Naive thymus-derived CD4-positive, alpha-beta T cell (primary cell): ENCODE results near the gene CD44. TPM values are rescaled to one million over a fixed set of nuclear protein-coding genes. Genes with fewer than 3 reads are reported as not detected.

Source experiments
- ATAC-seq: fragments of 150-1000 bp; cut with Tn5 transposase; 2 replicates; pipeline ENCODE4 v1.10.0; 2021; ENCODE audit warnings: mild to moderate bottlenecking, moderate library complexity
- CTCF ChIA-PET: fragments of 350-600 bp; sonication (Branson Sonifier 250); formaldehyde crosslinking; loops from one replicate; lab custom pipeline; 2021; ENCODE audit warnings: antibody characterized with exemption; lab: Charles Lee
- POLR2A ChIA-PET: fragments of 350-600 bp; sonication (Branson Sonifier 250); formaldehyde crosslinking; loops from one replicate; lab custom pipeline; 2021; ENCODE audit warnings: antibody characterized with exemption, inconsistent platforms; lab: Charles Lee
- DNase-seq, 9 donors: peaks; one replicate each; pipeline versions ENCODE4 v3.0.0 to v3.0.0-alpha.2; 2020 to 2022; ENCODE audit warnings: mixed read lengths in 1 of 9
- H3K27ac ChIP-seq: one replicate; pipeline ENCODE4 v1.7.0; 2013; ENCODE audit warnings: mild to moderate bottlenecking, low read depth, low read length, moderate library complexity
- H3K27me3 ChIP-seq, 2 donors: one replicate each; pipeline ENCODE4 v1.7.0; 2013; ENCODE audit warnings: low read length in 2 of 2, mild to moderate bottlenecking in 2 of 2, moderate library complexity in 2 of 2; ENCODE audit not compliant: control insufficient read depth in 2 of 2, insufficient read depth in 2 of 2
- H3K36me3 ChIP-seq, 3 experiments: 1 replicate in 2 of 3; 2 replicates in 1 of 3; pipeline ENCODE4 v1.7.0; 2013; ENCODE audit warnings: low read length in 3 of 3, mild to moderate bottlenecking in 3 of 3, moderate library complexity in 1 of 3; ENCODE audit not compliant: insufficient read depth in 3 of 3, control insufficient read depth in 2 of 3
- H3K4me1 ChIP-seq, 2 donors: one replicate each; pipeline ENCODE4 v1.7.0; 2013; ENCODE audit warnings: low read length in 2 of 2, mild to moderate bottlenecking in 2 of 2, moderate library complexity in 1 of 2; ENCODE audit not compliant: control insufficient read depth in 2 of 2, insufficient read depth in 2 of 2
- H3K4me3 ChIP-seq: 2 replicates; pipeline ENCODE4 v1.7.0; 2013; ENCODE audit warnings: mild to moderate bottlenecking, low read length
- H3K9me3 ChIP-seq, 3 experiments: 1 replicate in 2 of 3; 2 replicates in 1 of 3; pipeline ENCODE4 v1.7.0; 2013; ENCODE audit warnings: low read length in 3 of 3; ENCODE audit not compliant: control insufficient read depth in 2 of 3
- H3K27ac Mint-ChIP-seq, 9 donors: one replicate each; pipeline ENCODE4 v1.8.0; 2020 to 2022; ENCODE audit warnings: mixed read lengths in 9 of 9, mild to moderate bottlenecking in 8 of 9, moderate library complexity in 5 of 9, inconsistent platforms in 2 of 9
- H3K27me3 Mint-ChIP-seq, 5 donors: one replicate each; pipeline ENCODE4 v1.8.0; 2021 to 2022; ENCODE audit warnings: mixed read lengths in 5 of 5, mild to moderate bottlenecking in 1 of 5
- H3K36me3 Mint-ChIP-seq, 5 donors: one replicate each; pipeline ENCODE4 v1.8.0; 2020 to 2022; ENCODE audit warnings: mixed read lengths in 5 of 5, mild to moderate bottlenecking in 3 of 5, inconsistent platforms in 1 of 5
- H3K4me1 Mint-ChIP-seq, 7 donors: one replicate each; pipeline ENCODE4 v1.8.0; 2020 to 2022; ENCODE audit warnings: mixed read lengths in 7 of 7, mild to moderate bottlenecking in 3 of 7, inconsistent platforms in 1 of 7
- H3K4me3 Mint-ChIP-seq, 10 donors: one replicate each; pipeline ENCODE4 v1.8.0; 2020 to 2022; ENCODE audit warnings: mild to moderate bottlenecking in 10 of 10, mixed read lengths in 10 of 10, moderate library complexity in 6 of 10, inconsistent platforms in 2 of 10
- H3K9me3 Mint-ChIP-seq, 11 donors: one replicate each; pipeline ENCODE4 v1.8.0; 2020 to 2022; ENCODE audit warnings: mixed read lengths in 11 of 11, mild to moderate bottlenecking in 4 of 11, inconsistent platforms in 1 of 11, moderate library complexity in 1 of 11
- intact Hi-C, 2 donors: fragments of 100-400 bp; cut with micrococcal nuclease; formaldehyde crosslinking; loops; one replicate each; pipeline ENCODE4 v1.15.1; 2023
- polyA plus RNA-seq, 2 donors: library from polyadenylated mRNA; unstranded; fragments of 300-500 nt; fragmentation: Illumina TruSeq; gene quantifications; one replicate each; pipeline ENCODE4 v1.2.3, GENCODE V29; 2021
- total RNA-seq, 6 experiments: library from RNA in 5 of 6; stranded (reverse) in 5 of 6; gene quantifications; 1 replicate in 5 of 6; 2 replicates in 1 of 6; pipeline ENCODE4 v1.2.3 and lab custom pipeline; 2021 to 2026

The CD44 gene
- total and polyA plus RNA-seq, 7 experiments from 2014 or later = 332 to 1,223 (median 755) TPM

DNA sequence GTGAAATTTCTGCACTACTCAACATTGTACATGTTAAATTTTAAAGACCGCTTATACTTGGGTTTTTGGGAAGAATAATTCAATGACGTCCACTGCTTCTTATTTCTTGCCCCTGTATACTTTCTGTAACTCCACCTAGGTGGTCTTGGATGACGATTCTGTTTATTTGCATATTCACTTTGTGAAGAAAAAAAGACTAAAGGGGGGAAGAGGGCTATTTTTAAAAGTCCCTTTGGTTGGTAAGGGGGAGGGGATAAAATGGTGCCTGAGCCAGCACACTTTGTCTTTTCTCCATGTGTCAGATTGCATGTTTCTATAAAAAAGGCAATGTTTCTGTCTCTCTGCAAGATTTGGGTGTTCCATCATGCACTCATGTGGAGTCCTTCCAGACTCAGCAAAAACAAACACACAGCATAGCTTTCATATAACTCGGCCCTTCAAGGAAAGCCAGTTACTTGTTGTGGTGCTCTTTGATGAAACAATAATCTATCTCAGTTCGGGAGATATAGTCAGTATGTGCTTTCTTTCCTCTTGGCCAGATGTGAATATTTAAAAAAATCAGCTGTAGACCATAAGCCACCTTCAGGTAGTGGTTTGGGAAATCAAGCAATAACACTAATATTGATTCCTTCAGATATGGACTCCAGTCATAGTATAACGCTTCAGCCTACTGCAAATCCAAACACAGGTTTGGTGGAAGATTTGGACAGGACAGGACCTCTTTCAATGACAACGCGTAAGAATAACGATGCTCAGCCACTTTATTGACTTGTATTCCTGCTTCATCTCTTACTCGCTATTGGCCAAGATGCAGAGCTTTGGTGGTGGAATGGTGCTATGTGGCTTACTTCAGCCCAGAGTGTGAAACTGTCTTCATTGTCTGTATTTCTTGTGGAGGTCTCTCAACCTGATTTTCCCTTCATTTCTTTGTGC lies 68.8 kb downstream of the CD44 start:
- Mint-ChIP-seq H3K36me3 (peaks cover 46 to 94% (median 88%) of the 10 kb centered on the region in 5 donors), H3K27me3 (no peaks in the 10 kb centered on the region), H3K9me3 (peaks cover 3 to 37% (median 11%) of the 10 kb centered on the region in 11 donors), H3K27ac (peak overlapping the region; percentile 20 to 84 (median 40)), H3K4me1 (peaks cover 9 to 78% (median 74%) of the 10 kb centered on the region in 7 donors), H3K4me3 (peak overlapping the region in 1 of 10 donors; percentile 1)
- H3K36me3 ChIP-seq = peaks cover 24 to 81% (median 35%) of the 10 kb centered on the region in 3 experiments
- H3K4me1 ChIP-seq = peaks cover 0 to 2% of the 10 kb centered on the region in 2 donors
- H3K4me3 ChIP-seq = no peak overlapping the region
- no peak overlapping the region for H3K27ac ChIP-seq
- ChIA-PET POLR2A (interaction anchor here (4.1 kb wide), 1 partner anchor 9 kb away, joined by 12 read pairs; no protein-coding TSS in a partner anchor), CTCF (interaction anchor here (0.6 kb wide), 1 partner anchor 45 kb away, joined by 4 read pairs; no protein-coding TSS in a partner anchor)
- DNase-seq (no peak), ATAC-seq (no peak)
- H3K27me3 ChIP-seq = no peaks in the 10 kb centered on the region
- H3K9me3 ChIP-seq = peaks cover 0 to 6% (median 0%) of the 10 kb centered on the region in 3 experiments
- intact Hi-C loops = no loop called here

GRCh38 chr11:35208795-35209194 lies 69.8 kb downstream of the CD44 start:
- Histone ChIP-seq H3K4me1 (peaks cover 5 to 8% of the 10 kb centered on the region in 2 donors), H3K27me3 (no peaks in the 10 kb centered on the region), H3K36me3 (peaks cover 20 to 73% (median 35%) of the 10 kb centered on the region in 3 experiments), H3K9me3 (peaks cover 0 to 6% (median 0%) of the 10 kb centered on the region in 3 experiments), H3K4me3 (no peak overlapping the region), H3K27ac (no peak overlapping the region)
- no peak for DNase-seq
- H3K27ac Mint-ChIP-seq = peak overlapping the region in 6 of 9 donors; percentile 18 to 84 (median 62)
- intact Hi-C loops = loop anchor here in 1 of 2 donors (1.0 kb wide), 1 partner anchor 9 kb away; no protein-coding TSS in a partner anchor
- no peak overlapping the region for H3K4me3 Mint-ChIP-seq
- ChIA-PET CTCF (no interaction called here), POLR2A (interaction anchor here (1.3 to 4.1 kb wide), 2 partner anchors 10 to 19 kb away, joined by 3 to 12 read pairs; no protein-coding TSS in a partner anchor)
- peaks cover 3 to 37% (median 11%) of the 10 kb centered on the region in 11 donors for H3K9me3 Mint-ChIP-seq
- no peaks in the 10 kb centered on the region for H3K27me3 Mint-ChIP-seq
- H3K4me1 Mint-ChIP-seq = peaks cover 10 to 82% (median 77%) of the 10 kb centered on the region in 7 donors
- peaks cover 46 to 96% (median 91%) of the 10 kb centered on the region in 5 donors for H3K36me3 Mint-ChIP-seq
- no peak for ATAC-seq

DNA sequence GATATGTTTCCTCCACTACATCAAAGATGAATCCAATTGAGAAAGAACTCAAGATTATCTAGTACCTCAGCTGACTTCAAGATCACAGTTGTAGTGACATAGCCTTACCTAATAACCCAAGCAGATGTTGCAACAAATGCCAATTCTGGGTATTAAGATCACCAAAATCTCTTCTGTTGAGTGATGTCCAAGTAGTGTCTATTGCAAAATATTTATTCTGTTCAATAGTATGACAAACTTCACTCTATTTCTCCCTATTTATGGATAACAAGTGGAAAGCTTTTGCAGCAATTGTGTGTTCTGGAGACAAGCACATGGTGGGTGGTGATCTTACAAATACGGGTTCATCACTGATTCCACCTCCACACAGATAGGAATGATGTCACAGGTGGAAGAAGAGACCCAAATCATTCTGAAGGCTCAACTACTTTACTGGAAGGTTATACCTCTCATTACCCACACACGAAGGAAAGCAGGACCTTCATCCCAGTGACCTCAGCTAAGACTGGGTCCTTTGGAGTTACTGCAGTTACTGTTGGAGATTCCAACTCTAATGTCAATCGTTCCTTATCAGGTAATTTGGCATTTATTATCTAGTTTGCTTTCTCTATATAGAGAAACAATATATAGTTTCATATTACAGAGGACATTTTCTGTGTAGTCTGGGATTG lies 72.0 kb downstream of the CD44 start:
- H3K27me3 Mint-ChIP-seq = no peaks in the 10 kb centered on the region
- POLR2A ChIA-PET = interaction anchor here (4.1 kb wide), 1 partner anchor 12 kb away, joined by 12 read pairs; no protein-coding TSS in a partner anchor
- CTCF ChIA-PET = no interaction called here
- ATAC-seq = no peak
- DNase-seq = no peak
- Histone ChIP-seq H3K36me3 (peaks cover 16 to 63% (median 26%) of the 10 kb centered on the region in 3 experiments), H3K4me3 (no peak overlapping the region), H3K27ac (no peak overlapping the region), H3K9me3 (peaks cover 0 to 6% (median 0%) of the 10 kb centered on the region in 3 experiments), H3K27me3 (no peaks in the 10 kb centered on the region), H3K4me1 (peaks cover 23 to 27% of the 10 kb centered on the region in 2 donors)
- peak overlapping the region in 8 of 9 donors; percentile 2 to 98 (median 60) for H3K27ac Mint-ChIP-seq
- H3K9me3 Mint-ChIP-seq = peaks cover 3 to 37% (median 7%) of the 10 kb centered on the region in 11 donors
- H3K4me3 Mint-ChIP-seq = no peak overlapping the region
- peaks cover 28 to 84% (median 79%) of the 10 kb centered on the region in 7 donors for H3K4me1 Mint-ChIP-seq
- H3K36me3 Mint-ChIP-seq = peaks cover 33 to 97% (median 91%) of the 10 kb centered on the region in 5 donors
- intact Hi-C loops = no loop called here

DNA sequence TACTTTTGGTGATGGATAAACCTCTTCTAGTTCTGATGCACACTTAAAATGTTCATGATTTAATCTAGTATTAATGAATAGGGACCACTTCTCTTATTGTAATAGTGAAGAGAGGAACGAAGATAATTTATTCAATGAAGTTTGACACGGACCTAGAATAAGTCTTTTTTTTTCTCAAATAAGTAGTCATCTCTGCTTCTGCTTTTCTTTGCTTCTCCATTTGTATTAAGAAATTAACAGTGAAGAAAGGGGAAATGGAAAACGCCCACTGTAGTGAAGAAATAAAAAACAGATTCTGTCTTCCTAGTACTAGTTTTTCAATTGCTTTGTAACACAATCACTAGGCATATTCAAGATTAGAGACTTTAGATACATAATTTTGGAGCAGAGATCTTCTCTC lies 73.0 kb downstream of the CD44 start:
- ATAC-seq (peak; percentile 6), DNase-seq (no peak)
- peaks cover 35 to 85% (median 80%) of the 10 kb centered on the region in 7 donors for H3K4me1 Mint-ChIP-seq
- ChIA-PET POLR2A (interaction anchor here (0.6 to 0.7 kb wide), 2 partner anchors 71 to 89 kb away, joined by 3 to 4 read pairs; no protein-coding TSS in a partner anchor), CTCF (no interaction called here)
- Histone ChIP-seq H3K4me1 (peaks cover 32 to 36% of the 10 kb centered on the region in 2 donors), H3K9me3 (peaks cover 0 to 6% (median 0%) of the 10 kb centered on the region in 3 experiments), H3K27ac (no peak overlapping the region), H3K4me3 (no peak overlapping the region), H3K27me3 (no peaks in the 10 kb centered on the region), H3K36me3 (peaks cover 22 to 59% (median 22%) of the 10 kb centered on the region in 3 experiments)
- intact Hi-C loops = no loop called here
- peaks cover 28 to 96% (median 90%) of the 10 kb centered on the region in 5 donors for H3K36me3 Mint-ChIP-seq
- H3K9me3 Mint-ChIP-seq = peaks cover 3 to 37% (median 7%) of the 10 kb centered on the region in 11 donors
- H3K4me3 Mint-ChIP-seq = no peak overlapping the region
- peak overlapping the region in 8 of 9 donors; percentile 8 to 98 (median 66) for H3K27ac Mint-ChIP-seq
- H3K27me3 Mint-ChIP-seq = no peaks in the 10 kb centered on the region

DNA sequence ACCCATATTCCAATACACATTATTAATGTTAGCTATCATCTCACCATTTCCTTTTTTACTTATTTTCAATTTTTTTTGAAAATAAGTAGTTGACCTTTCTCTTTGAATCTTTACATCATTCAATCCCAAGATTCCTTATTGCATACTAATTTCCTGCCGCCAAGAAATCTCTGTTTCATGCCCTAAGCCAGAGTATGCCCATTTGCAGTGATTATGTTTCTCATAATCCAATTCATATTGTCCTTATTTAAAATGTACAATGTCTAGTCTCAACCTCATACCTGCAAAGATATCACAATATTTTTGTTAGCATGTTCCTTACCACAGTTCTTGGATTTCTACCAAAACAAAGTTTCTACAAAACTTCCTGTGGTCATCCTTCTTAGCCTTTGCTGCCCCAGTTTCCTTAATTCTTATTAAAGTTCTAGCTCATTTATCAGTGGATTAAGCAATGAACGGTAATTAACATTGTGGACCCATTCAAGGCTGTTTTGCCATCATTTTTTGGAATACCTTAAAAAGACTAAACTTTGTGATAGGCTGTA lies 75.3 kb downstream of the CD44 start:
- peaks cover 0 to 18% (median 7%) of the 10 kb centered on the region in 11 donors for H3K9me3 Mint-ChIP-seq
- peaks cover 41 to 92% (median 84%) of the 10 kb centered on the region in 7 donors for H3K4me1 Mint-ChIP-seq
- Histone ChIP-seq H3K4me3 (no peak overlapping the region), H3K9me3 (peaks cover 0 to 3% (median 0%) of the 10 kb centered on the region in 3 experiments), H3K4me1 (peaks cover 40 to 41% of the 10 kb centered on the region in 2 donors), H3K36me3 (peaks cover 19 to 50% (median 26%) of the 10 kb centered on the region in 3 experiments), H3K27me3 (no peaks in the 10 kb centered on the region), H3K27ac (peak overlapping the region; percentile 11)
- H3K36me3 Mint-ChIP-seq = peaks cover 9 to 86% (median 84%) of the 10 kb centered on the region in 5 donors
- POLR2A ChIA-PET = interaction anchor here (0.6 to 1.3 kb wide), 5 partner anchors 17 to 89 kb away, joined by 3 to 4 read pairs (median 3); no protein-coding TSS in a partner anchor
- peak overlapping the region in 5 of 10 donors; percentile 10 to 68 (median 44) for H3K4me3 Mint-ChIP-seq
- CTCF ChIA-PET = interaction anchor here (0.7 kb wide), 1 partner anchor 36 kb away, joined by 6 read pairs; no protein-coding TSS in a partner anchor
- no peaks in the 10 kb centered on the region for H3K27me3 Mint-ChIP-seq
- H3K27ac Mint-ChIP-seq = peak overlapping the region; percentile 26 to 98 (median 92)
- intact Hi-C loops = loop anchor here in 1 of 2 donors (1.0 kb wide), 1 partner anchor 11 kb away; no protein-coding TSS in a partner anchor
- ATAC-seq = no peak
- DNase-seq = no peak
